HG03354 (cell line): ENCODE results near the gene LIME1.
A peak's percentile ranks its signal among the peaks of the same experiment; 100 is the strongest.
"Not testable (repeated sequence)": the region's sequence is repeated elsewhere in the genome, so short reads cannot be mapped to it uniquely, and the experiment has no call there.

Source experiments
- ATAC-seq: cut with Tn5 transposase; IDR thresholded peaks from one replicate; pipeline ENCODE4 v1.9.1; 2021; ENCODE audit warnings: mild to moderate bottlenecking; ENCODE audit not compliant: unreplicated experiment, poor library complexity, severe bottlenecking

Gene LIME1

GRCh38 chr20:63706852-63707557 lies 29.5 kb upstream of the LIME1 start:
- ATAC-seq: peak; percentile 36

DNA sequence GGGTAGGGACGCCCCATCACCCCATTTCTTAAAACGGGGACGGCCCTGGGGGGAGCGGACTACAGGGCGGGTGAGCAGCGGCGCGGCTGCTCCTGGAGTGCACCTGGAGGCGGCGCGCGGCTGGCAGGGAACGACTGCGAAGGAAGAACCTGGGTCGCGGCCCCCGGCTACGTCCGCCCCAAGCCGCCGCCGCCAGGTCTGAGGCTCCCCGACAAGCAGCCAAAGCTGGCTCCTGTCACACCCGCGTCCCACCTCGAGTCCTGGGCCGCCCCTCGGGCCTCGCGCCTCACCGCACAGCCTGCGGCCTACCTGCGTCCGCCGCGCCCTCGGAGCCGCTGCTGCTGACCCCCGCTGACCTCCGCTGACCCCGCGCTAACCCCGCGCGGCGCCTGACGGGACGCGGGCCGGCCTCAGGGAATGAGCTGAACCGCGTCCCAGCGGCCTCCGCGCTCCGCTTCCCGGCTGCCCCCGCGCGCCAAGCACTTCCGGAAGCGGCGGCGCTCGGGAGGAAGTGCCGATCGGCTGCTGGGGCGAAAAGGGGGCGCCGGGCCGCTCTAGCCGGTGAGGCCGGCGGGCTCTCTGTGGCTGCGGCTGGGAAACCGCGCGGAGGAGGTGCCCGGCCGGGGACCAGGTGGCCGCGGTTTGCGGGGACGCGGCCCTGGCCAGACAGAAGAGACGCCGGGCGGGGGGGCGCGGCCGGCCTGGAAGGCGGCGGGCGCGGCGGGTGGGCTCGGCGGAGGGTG lies 28.7 kb upstream of the LIME1 start, which contains the start of the genes ARFRP1 and ZGPAT:
TSS of gene ARFRP1 (minus strand) at position 419 of the 743 bp plus-strand sequence. CDS start 885 bp downstream, outside the sequence.
TSS of gene ZGPAT (plus strand) at position 482 of the 743 bp plus-strand sequence. CDS start 542 bp downstream, outside the sequence.
- ATAC-seq: peak; percentile 75

DNA sequence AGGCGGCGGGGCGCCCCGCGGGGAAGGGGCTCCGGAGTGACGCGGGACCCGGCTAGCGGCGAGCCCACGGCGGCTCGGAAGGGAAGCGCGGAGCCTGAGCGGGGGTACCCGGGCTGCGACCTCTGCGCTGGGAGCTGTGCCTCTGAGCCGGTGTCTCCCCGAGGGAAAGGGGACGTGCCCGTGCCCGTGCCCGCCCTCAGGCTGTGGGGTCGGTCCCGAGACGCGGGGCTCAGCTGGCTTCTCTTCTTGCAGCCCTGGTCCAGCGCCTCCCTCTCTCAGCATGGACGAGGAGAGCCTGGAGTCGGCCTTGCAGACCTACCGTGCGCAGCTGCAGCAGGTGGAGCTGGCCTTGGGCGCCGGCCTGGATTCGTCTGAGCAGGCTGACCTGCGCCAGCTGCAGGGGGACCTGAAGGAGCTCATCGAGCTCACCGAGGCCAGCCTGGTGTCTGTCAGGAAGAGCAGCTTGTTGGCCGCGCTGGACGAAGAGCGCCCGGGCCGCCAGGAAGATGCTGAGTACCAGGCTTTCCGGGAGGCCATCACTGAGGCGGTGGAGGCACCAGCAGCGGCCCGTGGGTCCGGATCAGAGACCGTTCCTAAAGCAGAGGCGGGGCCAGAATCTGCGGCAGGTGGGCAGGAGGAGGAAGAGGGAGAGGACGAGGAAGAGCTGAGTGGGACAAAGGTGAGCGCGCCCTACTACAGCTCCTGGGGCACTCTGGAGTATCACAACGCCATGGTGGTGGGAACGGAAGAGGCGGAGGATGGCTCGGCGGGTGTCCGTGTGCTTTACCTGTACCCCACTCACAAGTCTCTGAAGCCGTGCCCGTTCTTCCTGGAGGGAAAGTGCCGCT lies 27.9 kb upstream of the LIME1 start:
- ATAC-seq: peak; percentile 26

- ATAC-seq: no peak
Observed at GRCh38 chr20:63709149-63709527, 27.3 kb upstream of the LIME1 start.

GRCh38 chr20:63711085-63711645 lies 25.3 kb upstream of the LIME1 start:
- no peak for ATAC-seq

GRCh38 chr20:63712191-63712590 lies 24.3 kb upstream of the LIME1 start:
- ATAC-seq: no peak

DNA sequence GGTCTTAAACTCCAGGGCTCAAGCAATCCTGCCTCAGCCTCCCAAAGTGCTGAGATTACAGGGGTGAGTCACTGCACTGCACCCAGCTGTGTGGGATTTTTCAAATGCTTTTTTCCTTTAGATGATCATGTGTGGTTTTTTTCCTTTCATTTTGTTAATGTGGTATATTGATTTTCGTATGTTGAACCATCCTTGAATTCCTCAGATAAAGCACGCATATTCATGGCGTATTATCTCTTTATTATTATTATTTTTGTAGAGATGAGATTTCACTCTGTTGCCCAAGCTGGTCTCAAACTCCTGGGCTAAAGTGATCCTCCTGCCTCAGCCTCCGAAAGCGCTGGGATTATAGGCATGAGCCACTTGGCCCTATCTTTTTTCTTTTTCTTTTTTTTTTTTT lies 21.6 kb upstream of the LIME1 start:
- no peak for ATAC-seq

GRCh38 chr20:63718996-63719395 lies 17.5 kb upstream of the LIME1 start:
- no peak for ATAC-seq

DNA sequence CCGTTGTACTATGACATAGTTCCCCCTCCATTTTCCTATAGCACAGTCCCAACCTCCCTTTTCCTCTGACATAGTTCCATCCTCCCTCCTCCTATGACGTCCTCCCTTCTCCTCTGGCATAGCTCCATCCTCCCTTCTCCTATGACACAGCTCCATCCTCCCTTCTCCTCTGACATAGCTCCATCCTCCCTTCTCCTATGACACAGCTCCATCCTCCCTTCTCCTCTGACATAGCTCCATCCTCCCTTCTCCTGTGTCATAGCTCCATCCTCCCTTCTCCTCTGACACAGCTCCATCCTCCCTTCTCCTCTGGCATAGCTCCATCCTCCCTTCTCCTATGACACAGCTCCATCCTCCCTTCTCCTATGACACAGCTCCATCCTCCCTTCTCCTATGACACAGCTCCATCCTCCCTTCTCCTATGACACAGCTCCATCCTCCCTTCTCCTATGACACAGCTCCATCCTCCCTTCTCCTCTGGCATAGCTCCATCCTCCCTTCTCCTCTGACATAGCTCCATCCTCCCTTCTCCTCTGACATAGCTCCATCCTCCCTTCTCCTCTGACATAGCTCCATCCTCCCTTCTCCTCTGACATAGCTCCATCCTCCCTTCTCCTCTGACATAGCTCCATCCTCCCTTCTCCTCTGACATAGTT lies 13.4 kb upstream of the LIME1 start:
- not testable (repeated sequence) for ATAC-seq

- not testable (repeated sequence) for ATAC-seq
Observed at GRCh38 chr20:63730189-63730733, 6.2 kb upstream of the LIME1 start.

- no peak for ATAC-seq
Observed at GRCh38 chr20:63731410-63731809, 5.1 kb upstream of the LIME1 start.

DNA sequence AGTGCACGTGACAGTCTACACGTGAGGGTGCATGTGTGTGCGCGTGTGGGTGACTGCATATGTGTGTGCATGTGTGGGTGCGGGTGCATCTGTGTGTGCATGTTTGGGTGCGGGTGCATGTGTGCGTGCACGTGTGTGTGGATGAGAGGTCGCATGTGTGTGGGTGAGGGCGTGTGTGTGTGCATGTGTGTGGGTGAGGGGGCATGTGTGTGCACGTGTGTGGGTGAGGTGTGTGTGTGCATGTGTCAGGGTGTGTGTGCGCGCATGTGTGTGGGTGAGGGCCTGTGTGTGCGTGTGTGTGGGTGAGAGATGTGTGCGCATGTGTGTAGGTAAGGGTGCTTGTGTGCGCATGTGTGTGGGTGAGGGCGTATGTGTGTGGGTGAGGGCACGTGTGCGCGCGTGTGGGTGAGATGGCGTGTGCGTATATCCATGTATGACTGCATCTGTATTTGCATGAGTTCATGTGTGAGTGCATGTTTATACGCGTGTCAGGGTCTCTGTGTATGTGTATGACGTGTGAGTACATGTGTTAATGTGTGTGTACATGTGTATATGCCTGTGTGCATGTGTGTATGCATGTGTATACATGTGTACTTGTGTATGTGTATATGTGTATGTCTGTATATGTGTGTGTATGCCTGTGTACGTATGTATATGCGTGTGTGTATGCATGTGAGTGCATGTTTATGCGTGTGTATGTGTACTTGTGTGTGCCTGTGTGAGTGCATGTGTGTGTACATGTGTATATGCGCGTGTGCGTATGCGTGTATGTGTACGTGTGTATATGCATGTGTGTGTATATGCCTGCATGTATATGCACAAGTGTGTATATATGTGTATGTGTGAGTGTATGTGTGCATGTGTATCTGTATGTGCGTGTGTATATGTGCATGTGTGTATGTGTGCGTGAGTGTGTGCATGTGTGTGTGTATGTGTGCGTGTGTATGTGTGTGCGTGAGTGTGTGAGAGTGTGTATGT lies 4.1 kb upstream of the LIME1 start:
- no peak for ATAC-seq

DNA sequence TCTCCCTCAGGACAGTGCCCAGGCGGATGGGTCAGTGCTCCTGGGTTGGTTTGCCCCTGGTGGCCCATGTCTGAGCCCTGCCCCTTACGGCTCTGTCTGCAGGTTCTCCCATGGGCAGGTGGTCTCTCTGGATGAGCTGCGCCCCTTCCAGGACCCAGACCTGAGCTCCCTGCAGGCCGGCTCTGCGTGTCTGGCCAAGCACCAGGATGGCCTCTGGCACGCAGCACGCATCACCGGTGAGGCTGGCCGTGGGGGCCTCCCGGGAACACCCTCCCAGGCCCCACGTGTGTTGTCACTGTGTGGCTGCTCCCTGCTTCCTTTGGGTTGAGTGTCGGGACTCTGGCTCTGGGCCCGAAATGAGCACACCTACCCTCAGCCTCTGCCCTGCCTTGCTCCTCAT lies 3.3 kb upstream of the LIME1 start:
- no peak for ATAC-seq

- no peak for ATAC-seq
Observed at GRCh38 chr20:63733579-63734081, 2.8 kb upstream of the LIME1 start.

DNA sequence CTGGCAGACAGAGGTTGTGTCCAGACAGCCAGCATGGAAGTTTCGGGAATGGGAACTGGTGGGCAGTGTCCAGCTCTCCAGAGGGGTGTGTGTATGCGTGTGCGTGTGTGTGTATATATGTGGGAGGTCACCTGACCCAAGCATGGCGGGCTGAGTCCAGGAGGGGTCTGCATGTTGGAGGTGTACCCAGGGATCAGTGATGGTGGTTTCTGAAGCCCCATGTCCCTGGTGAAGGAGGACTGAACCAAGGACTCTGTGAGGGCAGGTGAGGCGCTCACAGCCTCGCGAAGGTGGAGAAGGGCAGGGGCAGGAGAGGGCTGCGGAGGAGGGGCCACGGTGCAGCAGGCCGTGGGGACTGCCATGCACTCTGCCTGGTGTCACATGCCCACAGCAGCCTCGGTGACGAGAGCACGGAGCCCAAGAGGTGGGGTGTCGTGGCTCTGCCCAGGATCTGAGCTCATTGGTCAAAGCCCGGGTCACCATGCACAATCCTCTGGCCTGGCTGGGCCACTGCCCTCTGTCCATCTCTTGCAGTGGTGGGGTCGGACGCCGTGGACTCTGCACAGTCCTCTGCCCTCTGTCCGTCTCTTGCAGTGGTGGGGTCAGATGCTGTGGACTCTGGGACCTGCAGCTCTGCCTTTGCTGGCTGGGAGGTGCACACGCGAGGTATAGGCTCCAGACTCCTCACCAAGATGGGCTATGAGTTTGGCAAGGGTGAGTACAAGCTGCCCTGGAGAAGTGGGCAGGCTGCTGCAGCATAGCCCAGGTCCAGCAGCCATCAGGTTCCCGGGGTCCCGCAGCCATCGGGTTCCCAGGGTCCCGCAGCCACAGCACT lies 2.1 kb upstream of the LIME1 start:
- no peak for ATAC-seq

- no peak for ATAC-seq
Observed at GRCh38 chr20:63734946-63735858, 1.3 kb upstream of the LIME1 start.
